ENCODE measurements around the gene MTHFD2L. TPM values are rescaled to one million over a fixed set of nuclear protein-coding genes. Genes with fewer than 3 reads are reported as not detected.
"Not testable (repeated sequence)": the region's sequence is repeated elsewhere in the genome, so short reads cannot be mapped to it uniquely, and the experiment has no call there.

MTHFD2L gene
- total RNA-seq, 1 experiment from 2014 or later = 24.1 TPM

GRCh38 chr4:74206088-74206825 is 48.3 kb downstream of the MTHFD2L start:
- no peak overlapping the region for H3K4me3 Mint-ChIP-seq (ENCODE audit: low read depth, unreplicated experiment)
- intact Hi-C loops (cut with micrococcal nuclease; ENCODE audit: unreplicated experiment) = no loop called here
- peaks cover 9% of the 10 kb centered on the region for H3K36me3 Mint-ChIP-seq (ENCODE audit: insufficient read depth, unreplicated experiment)
- BruUV-seq (replicated peaks) = no TSS peak
- H3K4me1 Mint-ChIP-seq (ENCODE audit: low read depth, unreplicated experiment) = peaks cover 20% of the 10 kb centered on the region
- H3K27me3 Mint-ChIP-seq (ENCODE audit: unreplicated experiment) = no peaks in the 10 kb centered on the region
- DNase-seq = no peak
- TF ChIP-seq CTCF (IDR thresholded peaks at IDR 0.05; ENCODE audit: unreplicated experiment) = no peak
- CTCF ChIA-PET = interaction anchor here (0.6 kb wide), 1 partner anchor 10 kb away, joined by 3 read pairs; no protein-coding TSS in a partner anchor
- H3K9me3 Mint-ChIP-seq (ENCODE audit: low read depth, unreplicated experiment) = no peaks in the 10 kb centered on the region
- peak overlapping the region; percentile 67 for H3K27ac Mint-ChIP-seq (ENCODE audit: unreplicated experiment)

- intact Hi-C loops (cut with micrococcal nuclease; ENCODE audit: unreplicated experiment); BruUV-seq (replicated peaks); H3K36me3 Mint-ChIP-seq (ENCODE audit: insufficient read depth, unreplicated experiment); CTCF ChIA-PET; H3K27ac Mint-ChIP-seq (ENCODE audit: unreplicated experiment); H3K4me3 Mint-ChIP-seq (ENCODE audit: low read depth, unreplicated experiment); H3K9me3 Mint-ChIP-seq (ENCODE audit: low read depth, unreplicated experiment); H3K27me3 Mint-ChIP-seq (ENCODE audit: unreplicated experiment): not testable (repeated sequence)
- peaks cover 10% of the 10 kb centered on the region for H3K4me1 Mint-ChIP-seq (ENCODE audit: low read depth, unreplicated experiment)
- DNase-seq = peak; percentile 11
Measured at GRCh38 chr4:74214457-74215159, 56.7 kb downstream of the MTHFD2L start.

GRCh38 chr4:74215236-74215635 is 57.3 kb downstream of the MTHFD2L start:
- H3K36me3 Mint-ChIP-seq (ENCODE audit: insufficient read depth, unreplicated experiment); intact Hi-C loops (cut with micrococcal nuclease; ENCODE audit: unreplicated experiment); H3K4me3 Mint-ChIP-seq (ENCODE audit: low read depth, unreplicated experiment); DNase-seq; BruUV-seq (replicated peaks); H3K27ac Mint-ChIP-seq (ENCODE audit: unreplicated experiment); H3K27me3 Mint-ChIP-seq (ENCODE audit: unreplicated experiment); CTCF ChIA-PET; H3K9me3 Mint-ChIP-seq (ENCODE audit: low read depth, unreplicated experiment): not testable (repeated sequence)
- peaks cover 10% of the 10 kb centered on the region for H3K4me1 Mint-ChIP-seq (ENCODE audit: low read depth, unreplicated experiment)

GRCh38 chr4:74217365-74217764 is 59.4 kb downstream of the MTHFD2L start:
- no TSS peak for BruUV-seq (replicated peaks)
- intact Hi-C loops (cut with micrococcal nuclease; ENCODE audit: unreplicated experiment) = no loop called here
- Mint-ChIP-seq H3K4me3 (ENCODE audit: low read depth, unreplicated experiment) (no peak overlapping the region), H3K36me3 (ENCODE audit: insufficient read depth, unreplicated experiment) (no peaks in the 10 kb centered on the region), H3K4me1 (ENCODE audit: low read depth, unreplicated experiment) (peaks cover 10% of the 10 kb centered on the region), H3K9me3 (ENCODE audit: low read depth, unreplicated experiment) (no peaks in the 10 kb centered on the region), H3K27me3 (ENCODE audit: unreplicated experiment) (no peaks in the 10 kb centered on the region), H3K27ac (ENCODE audit: unreplicated experiment) (peak overlapping the region; percentile 35)
- DNase-seq = no peak
- no peak for TF ChIP-seq CTCF (IDR thresholded peaks at IDR 0.05; ENCODE audit: unreplicated experiment)
- CTCF ChIA-PET = no interaction called here

GRCh38 chr4:74218201-74218600 is 60.3 kb downstream of the MTHFD2L start:
- no peak overlapping the region for H3K4me3 Mint-ChIP-seq (ENCODE audit: low read depth, unreplicated experiment)
- no peaks in the 10 kb centered on the region for H3K9me3 Mint-ChIP-seq (ENCODE audit: low read depth, unreplicated experiment)
- peaks cover 10% of the 10 kb centered on the region for H3K4me1 Mint-ChIP-seq (ENCODE audit: low read depth, unreplicated experiment)
- no TSS peak for BruUV-seq (replicated peaks)
- no peak for DNase-seq
- intact Hi-C loops (cut with micrococcal nuclease; ENCODE audit: unreplicated experiment) = no loop called here
- CTCF ChIA-PET = no interaction called here
- H3K27me3 Mint-ChIP-seq (ENCODE audit: unreplicated experiment) = no peaks in the 10 kb centered on the region
- H3K36me3 Mint-ChIP-seq (ENCODE audit: insufficient read depth, unreplicated experiment) = no peaks in the 10 kb centered on the region
- no peak for TF ChIP-seq CTCF (IDR thresholded peaks at IDR 0.05; ENCODE audit: unreplicated experiment)
- H3K27ac Mint-ChIP-seq (ENCODE audit: unreplicated experiment) = no peak overlapping the region

Data from Calu3 (cell line).